HG02623 (cell line): Measurements from ENCODE around the gene UVSSA.
"Not testable (repeated sequence)": the region's sequence is repeated elsewhere in the genome, so short reads cannot be mapped to it uniquely, and the experiment has no call there.

Experiments used
- ATAC-seq: cut with Tn5 transposase; IDR thresholded peaks from one replicate; pipeline ENCODE4 v1.9.1; 2021; ENCODE audit warnings: moderate library complexity; ENCODE audit not compliant: unreplicated experiment

The UVSSA gene

DNA sequence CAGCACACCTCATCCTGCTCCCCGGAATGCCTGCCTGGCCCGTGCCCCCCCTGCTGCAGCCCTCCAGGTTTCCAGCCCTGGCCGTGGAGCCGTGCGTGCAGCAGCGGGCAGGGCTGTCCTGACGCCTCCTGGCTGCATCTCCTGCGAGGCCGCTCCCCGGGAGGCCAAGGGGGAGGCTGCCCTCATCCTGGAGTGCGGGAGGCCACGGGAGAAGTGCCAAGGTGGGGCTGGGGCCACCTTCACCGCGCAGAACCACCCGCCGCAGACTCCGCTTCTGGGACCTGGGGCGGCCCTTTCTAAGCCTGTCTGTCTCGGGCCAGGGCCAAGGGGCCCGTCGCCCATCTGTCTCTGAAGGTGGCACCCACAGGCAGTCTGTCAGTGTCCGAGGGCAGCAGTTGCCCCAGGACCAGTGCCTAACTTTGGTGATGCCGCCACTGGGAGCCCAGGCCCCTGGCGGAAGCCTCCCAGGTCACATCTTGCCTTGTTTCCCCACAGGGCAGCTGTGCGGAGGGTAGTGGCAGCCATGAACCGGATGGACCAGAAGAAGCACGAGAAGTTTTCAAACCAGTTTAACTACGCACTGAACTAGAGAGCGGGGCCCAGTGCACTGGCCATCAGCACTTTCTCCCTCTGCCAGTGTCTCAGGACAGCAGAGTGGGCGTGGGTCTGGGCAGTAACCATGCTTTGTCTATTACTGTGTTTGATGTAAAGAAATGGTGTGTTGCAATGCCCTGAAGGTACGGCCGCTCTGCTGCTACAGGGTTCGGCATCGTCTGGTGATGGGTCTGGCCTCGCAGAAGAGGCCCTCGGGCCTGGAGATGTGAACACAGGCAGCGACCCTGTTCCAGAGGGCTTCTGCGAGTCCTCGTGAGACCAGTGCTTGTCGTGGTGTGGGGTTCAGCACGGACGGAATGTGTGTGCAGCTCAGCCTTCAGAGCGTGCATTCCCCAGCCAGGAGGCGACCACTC lies 38.6 kb downstream of the UVSSA start:
- ATAC-seq, result no peak

DNA sequence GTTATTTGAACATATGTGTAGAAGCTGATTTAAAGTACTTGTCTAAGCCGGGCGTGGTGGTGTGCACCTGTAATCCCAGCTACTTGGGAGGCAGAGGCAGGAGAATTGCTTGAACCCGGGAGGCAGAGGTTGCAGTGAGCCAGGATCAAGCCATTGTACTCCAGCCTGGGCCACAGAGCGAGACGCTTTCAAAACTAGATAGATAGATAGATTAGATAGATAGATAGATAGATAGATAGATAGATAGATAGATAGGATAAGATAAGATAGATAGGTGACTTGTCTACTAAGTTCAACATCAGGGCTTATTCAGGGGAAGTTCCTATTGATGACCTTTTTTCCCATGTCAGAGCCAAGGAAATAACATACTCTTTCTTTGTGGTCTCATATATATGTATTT lies 46.4 kb downstream of the UVSSA start:
- not testable (repeated sequence) for ATAC-seq

DNA sequence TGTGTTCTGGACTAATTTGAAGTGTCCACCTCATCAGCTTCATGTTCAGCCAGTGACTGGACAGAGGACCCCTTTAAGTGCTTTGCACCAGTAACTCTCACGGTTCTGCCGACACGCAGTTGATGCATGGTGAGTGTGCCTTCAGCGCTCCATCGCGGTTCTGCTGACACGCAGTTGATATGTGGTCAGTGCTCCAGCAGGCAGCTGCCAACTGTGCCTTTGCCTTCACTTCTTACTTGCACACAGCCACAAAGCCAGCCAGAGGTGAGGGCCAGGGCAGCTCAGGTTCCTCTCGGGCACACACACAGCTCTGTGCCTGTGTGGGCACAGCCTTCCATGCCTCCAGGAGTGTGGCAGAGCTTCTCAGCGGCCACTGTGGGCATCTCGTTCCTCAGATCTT lies 46.9 kb downstream of the UVSSA start:
- no peak for ATAC-seq

DNA sequence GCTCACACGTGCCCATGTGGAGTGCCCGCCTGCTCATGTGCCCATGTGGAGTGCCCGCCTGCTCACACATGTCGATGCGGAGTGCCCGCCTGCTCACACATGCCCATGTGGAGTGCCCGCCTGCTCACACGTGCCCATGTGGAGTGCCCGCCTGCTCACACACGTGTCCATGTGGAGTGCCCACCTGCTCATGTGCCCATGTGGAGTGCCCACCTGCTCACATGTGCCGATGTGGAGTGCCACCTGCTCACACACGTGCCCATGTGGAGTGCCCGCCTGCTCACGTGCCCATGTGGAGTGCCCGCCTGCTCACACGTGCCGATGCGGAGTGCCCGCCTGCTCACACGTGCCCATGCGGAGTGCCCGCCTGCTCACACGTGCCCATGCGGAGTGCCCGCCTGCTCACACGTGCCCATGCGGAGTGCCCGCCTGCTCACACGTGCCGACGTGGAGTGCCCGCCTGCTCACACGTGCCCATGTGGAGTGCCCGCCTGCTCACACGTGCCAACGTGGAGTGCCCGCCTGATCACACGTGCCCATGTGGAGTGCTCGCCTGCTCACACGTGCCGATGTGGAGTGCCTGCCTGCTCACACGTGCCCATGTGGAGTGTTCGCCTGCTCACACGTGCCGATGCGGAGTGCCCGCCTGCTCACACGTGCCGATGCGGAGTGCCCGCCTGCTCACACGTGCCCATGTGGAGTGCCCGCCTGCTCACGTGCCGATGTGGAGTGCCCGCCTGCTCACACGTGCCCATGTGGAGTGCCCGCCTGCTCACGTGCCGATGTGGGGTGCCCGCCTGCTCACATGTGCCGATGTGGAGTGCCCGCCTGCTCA lies 47.8 kb downstream of the UVSSA start:
- ATAC-seq, result not testable (repeated sequence)

DNA sequence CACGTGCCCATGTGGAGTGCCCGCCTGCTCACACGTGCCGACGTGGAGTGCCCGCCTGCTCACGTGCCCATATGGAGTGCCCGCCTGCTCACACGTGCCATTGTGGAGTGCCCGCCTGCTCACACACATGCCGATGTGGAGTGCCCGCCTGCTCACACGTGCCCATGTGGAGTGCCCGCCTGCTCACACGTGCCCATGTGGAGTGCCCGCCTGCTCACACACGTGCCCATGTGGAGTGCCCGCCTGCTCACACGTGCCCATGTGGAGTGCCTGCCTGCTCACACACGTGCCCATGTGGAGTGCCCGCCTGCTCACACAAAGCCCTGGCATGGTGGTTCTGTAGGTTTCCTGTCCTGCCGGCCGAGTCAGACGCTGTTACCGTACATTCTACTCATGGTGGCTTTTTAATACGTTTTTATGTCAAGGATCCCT lies 48.4 kb downstream of the UVSSA start:
- ATAC-seq, result not testable (repeated sequence)

DNA sequence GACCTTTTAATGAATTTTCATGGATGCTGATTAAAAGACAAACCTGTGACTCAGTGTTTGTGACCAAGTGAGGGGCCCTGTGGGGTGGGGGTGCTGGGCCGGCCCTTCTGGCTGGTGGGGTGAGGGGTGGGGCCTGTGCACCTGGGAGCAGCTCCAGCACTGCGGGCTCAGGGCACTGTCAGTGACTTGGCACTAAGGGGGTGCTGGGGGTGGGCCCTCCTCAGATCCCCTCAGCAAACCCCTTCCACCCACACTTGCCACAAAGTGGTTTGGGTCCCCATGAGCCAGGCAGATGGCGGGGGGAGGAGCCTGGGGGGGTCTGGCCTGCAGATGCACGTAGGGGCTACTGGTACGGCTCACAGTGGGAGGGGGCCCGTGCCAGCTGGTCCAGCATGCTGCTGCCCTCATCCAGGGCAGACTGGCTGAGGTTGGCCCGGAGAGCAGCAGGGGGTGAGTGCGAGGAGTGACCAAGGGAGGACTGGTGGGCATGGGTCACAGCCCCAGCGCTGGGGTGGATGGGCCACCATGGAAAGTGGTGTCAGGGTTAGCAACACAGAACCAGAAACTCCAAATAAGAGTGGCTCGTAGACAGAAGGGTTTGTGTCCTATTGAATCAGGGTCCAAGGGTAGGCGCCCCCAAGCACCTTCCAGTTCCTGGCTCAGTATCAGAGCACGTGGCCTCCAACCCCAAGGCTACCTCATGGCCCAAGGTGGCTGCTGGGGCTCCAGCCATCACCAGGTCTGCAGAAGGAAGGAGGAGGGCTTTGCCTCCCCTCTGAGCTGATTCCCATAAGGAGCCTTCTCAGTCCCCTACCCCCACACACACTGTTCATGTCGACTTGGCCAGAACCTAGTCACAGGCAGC lies 49.2 kb downstream of the UVSSA start:
- ATAC-seq, result no peak

DNA sequence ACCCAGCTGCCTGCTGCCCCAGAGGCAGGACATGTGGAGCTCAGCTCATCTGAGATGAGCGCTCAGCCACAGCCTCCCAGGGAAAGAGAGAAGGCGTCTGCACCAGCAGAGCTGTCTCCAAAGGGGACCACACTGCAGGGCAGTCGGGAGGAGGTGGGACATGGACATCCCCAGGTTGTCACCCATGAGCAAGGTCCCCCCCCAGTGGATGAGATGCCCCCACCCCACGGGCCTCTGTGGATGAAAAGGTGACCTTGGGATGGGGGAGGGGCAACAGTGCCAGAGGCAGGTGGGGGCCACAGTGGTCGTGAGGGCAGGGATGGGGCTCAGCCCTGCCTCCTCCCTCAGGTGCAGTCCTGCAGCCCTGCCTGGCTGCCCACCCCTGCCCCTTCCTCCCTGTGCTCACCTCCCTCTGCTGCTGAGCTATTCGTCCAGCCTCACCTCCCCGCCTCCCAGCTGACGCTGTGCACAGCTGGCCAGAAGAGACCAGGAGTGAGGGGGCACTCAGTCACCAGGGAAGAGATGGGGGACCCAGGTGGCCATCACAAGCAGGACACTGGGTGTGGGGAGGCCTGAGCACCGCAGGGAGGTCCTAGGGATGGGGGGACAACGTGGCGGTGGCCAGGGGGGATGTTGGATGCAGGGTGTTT lies 49.9 kb downstream of the UVSSA start:
- ATAC-seq, result no peak

DNA sequence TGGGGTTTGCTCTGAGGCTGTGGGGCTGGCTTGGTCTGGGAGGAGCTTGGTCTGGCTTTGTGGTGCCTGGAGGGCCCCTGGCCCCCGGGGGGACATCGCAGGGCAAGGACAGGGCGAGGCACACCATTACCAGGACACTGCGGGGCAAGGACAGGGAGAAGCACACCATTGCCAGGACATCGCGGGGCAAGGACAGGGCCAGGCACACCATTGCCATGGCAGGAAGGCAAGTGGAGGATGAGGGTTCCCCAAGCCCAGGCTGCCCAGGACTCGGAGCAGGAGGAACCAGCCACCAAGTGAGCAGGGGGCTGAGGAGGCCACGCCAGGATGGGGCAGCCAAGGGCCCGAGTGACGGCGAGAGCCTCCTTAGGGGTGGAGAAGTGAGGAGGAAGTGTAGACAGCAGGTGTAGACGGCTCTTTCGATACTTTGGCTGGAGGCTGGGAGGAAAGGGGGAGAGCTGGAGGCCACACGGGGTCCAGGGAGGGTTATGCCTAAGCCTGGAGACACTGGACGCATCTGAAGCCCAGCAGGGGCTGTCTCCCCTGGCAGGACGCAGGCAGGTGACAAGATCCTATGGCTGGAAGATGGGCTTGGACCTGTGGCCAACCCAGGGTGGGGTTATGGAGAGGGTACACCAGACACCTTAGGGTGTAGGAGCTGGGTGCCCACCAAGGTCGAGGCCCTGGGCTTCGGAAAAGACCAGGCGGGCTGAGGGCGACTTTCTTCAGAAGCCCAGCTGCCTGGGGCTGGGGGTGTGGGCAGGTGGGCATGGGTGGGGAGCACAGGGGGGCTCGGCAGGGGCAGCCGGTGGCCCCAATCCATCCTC lies 51.9 kb downstream of the UVSSA start:
- ATAC-seq, result no peak

DNA sequence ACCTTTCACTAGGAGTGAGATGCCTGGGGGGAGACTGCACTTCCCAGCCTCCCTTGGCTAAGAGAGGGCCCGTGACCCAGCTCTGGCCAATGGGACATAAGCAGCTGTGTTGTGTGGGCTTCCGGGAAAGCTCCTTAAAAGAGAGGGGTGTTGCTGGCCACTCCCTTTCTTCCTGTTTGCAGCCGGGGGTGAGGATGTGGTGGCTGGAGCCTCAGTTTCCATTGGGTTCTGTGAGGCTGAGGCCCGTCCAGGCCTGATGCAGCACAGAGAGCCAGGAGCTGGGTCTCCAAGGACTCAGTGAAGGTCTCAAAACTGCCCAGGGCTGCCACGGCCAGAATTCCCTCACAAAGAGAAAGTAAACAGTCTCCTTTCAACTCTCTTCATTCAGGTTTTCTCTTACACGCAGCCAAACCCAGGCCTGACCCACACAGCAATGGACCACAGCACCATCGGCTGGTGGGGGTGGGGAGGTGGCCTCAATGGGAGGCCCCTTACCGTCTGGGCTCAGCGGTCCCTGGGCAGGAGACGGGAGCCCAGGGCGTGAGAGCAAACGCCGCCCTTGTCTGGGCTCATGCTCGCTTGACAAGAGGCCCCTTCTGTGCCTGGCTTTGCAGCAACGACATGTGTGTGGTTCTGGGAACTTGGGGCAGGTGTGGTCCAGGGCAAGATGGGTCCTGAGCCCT lies 52.6 kb downstream of the UVSSA start:
- no peak for ATAC-seq

DNA sequence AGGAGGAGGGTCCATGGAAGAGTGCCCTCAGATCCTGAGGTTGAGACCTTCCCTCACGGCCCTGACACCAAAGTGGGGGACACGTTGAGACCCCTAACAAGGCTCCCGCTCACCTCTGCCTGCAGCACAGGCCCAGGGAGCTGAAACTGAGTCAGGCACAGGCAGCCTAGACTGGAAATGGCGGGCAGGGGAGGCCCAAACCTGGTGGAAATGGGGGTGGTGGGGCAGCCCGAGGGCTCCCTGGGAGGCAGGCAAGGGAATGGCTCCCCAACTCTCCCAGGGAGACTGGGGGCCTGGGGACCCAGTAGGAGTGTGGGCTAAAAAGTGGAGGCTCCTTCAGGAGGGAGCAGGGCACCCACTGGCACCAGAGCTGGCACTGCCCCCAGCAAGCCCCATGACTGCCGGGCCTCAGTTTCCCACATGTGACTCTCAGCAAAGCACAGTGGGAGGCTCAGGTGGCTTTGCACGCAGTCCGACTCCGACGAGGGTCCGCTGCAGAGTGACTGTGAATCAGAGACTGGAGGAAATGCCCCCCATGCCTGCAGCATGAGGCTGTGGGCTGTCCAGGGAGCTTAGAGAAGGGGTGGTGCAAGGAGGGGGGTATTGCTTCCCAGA lies 53.3 kb downstream of the UVSSA start:
- no peak for ATAC-seq

DNA sequence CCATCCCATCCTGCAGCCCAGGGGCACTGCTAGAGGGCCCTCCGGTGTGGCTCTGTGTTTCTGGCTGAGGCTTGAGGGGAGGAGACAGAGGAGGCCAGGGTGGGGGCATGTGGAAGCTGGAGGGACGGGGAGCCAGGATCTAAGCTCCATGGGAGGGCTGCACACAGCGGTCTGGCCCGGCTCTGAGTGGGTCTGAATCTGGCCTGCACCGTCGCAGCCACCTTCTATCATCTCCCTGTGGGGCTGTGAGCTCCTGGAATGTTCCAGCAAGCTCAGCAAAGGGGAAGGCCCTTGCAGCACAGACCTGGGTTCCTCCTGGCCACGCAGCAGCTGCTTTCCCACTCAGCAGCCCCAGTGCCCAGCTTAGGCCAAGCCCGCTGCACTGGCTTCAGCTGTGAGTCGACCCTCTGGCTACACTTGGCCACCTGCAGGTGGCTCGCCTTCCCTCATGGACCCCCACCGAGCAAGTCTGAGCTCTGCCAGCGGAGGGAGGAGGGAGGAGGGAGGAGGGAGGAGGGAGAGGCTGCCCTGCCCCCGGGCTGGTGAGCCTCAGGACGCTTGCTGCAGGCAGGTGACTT lies 53.9 kb downstream of the UVSSA start:
- no peak for ATAC-seq

DNA sequence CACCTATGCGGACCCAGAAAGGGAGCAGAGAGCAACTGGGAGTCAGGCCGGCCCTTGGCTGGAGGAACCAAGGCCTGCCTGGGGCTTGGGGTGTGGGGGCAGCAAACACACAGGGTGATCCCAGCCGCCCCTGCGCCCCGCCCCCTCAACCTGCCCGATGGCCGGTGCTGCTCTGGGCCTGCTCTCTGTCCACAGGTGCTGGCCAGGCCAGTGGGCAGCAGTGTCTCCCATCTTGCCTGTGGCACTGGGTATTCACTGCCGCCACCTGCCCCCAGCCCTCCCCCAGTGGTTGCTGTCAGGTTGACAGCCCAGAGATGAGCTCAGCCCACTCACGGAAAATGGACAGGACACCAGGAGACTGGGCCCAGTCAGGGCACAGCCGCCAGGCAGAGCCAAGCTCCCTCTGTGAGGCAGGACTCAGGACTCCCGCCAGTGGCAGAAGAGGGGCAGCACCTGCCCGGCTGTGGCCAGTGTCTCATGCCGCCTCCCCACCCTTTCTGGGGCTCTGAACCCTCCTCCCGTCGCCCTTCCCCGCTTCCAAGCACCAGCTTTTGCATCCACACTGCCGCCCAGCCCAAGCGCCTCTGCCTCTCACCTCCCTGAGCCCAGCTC lies 54.5 kb downstream of the UVSSA start:
- no peak for ATAC-seq

DNA sequence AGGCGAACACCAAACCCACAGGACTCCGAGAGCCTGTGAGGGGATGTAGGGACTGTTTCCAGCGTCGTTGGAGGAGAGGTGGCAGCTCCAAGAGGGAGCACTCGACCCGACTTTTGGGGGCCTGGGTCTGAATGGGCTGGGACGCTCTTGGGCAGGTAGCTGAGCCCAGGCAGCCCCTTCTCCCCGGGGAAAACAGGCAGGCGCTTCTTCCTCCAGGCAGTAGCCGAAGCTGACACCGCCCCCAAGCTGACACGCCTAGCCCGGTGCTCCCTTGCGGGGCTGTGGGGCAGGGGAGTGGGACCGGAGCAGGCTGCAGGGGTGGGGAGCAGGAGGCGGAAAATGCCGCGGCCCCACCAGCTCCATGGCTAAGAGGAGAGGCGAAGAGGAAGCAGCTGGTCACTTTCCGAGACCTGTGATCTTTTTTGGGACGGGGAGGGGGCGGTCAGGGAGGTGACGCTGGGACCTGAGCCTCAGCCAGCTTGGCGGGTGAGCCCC lies 55.1 kb downstream of the UVSSA start:
- no peak for ATAC-seq

DNA sequence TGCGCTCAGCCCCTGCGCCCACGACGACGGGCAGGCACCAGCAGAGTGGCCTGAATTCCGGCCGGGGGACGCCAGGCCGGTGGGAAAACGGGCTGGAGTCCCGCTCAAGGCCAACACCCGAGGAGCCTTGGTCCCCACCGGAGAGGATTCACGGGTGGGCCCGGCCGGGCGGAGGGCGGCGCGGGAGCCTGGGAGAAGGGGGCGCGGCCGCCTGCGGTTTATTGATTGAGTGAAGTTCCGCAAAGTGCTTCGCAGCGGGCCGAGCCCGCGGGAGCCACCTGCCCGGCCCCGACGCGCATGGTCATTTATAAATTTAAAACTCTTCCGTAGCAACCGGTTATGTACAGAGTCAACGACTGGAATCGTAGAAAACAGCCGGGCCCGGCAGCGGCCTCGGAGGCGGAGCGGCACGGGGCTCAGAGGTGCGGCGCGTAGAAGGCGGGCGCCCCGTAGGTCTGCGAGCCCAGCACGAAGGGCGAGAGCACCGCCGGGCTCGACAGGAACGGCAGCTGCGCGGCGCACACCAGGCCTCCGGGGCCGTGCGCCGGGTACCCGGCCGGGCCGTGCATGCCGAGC lies 55.6 kb downstream of the UVSSA start:
- no peak for ATAC-seq

DNA sequence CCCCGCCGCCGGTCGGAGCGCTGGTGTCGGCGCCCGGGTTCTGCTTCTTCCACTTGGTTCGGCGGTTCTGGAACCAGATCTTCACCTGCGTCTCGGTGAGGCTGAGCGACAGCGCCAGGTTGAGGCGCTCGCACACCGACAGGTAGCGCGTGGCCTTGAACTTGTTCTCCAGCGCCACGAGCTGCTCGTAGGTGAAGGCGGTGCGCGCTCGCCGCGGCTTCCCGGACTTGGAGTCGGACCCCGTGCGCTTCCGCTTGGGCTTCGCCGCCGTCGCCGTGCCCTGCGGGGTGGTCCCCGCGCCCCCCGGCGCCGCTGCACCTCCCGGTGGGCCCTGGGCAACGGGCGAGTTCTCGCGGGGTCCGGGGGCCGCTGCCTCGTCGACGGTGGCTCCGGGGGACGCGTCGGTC lies 56.2 kb downstream of the UVSSA start:
- ATAC-seq, result no peak

DNA sequence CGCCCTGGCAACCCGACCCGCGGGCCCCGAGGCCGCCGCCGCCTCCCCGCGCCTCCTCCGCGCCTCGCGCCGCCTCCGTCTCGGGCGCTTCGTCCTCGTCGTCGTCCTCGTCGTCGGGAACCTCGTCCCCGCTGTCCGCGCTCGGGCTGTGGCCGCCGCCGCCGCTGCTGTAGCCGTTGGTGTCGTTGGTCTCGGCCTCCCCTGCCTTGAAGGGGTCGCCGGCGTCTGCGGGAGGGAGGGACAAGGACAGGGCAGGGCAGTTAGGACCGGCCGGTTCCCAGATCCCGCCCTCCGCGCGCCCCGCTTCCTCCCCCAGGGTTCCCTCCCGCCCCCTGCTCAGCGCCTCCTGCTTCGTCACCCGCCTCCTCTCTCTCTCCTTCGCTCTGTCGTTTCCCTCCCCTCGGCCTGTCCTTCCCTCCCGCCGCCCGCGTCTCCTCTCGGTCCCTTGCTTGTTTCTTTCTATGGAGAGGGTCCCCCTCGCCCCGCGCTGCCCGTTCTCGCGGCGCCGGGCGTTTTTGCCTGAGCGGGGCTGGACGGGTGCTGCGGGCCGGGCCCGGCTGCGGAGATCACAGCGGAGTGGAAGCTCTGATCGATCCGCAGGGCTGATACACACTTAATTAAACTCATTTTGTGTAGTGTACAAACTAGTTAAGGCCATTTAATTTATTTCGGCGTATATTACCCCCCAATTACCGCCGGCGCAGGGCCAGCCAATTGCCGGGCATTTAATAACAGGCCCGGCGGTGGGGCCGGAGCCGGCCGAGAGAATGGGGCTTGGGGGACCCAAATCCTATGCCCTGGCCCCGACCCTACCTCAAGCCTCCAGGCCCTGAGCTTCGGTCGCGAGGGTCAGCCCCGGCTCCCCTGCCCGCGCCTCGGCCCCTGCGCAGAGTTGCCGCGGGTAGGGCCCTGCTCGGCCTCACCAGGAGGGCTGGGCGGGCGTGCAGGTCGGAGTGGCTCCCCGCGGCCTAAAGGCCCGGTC lies 56.9 kb downstream of the UVSSA start:
- no peak for ATAC-seq
